GM12875 (cell line): ENCODE data around the gene CRKL.

Experiments
- H3K4me3 ChIP-seq: one replicate; pipeline ENCODE4 v1.5.1; 2011; ENCODE audit warnings: low read depth, low read length, control low read depth
- CTCF ChIP-seq: IDR thresholded peaks from 2 replicates; pipeline ENCODE4 v1.5.1; 2011; ENCODE audit warnings: low read depth, mild to moderate bottlenecking, control low read depth, inconsistent platforms, low read length, moderate library complexity, borderline replicate concordance; ENCODE audit not compliant: insufficient read depth

Gene CRKL

GRCh38 chr22:20977019-20977418 lies 59.8 kb downstream of the CRKL start:
- TF ChIP-seq CTCF: no peak
- no peak overlapping the region for H3K4me3 ChIP-seq

- no peak for TF ChIP-seq CTCF
- no peak overlapping the region for H3K4me3 ChIP-seq
Measured at GRCh38 chr22:20977516-20978170, 60.4 kb downstream of the CRKL start.

GRCh38 chr22:20978419-20978818 lies 61.2 kb downstream of the CRKL start:
- no peak for TF ChIP-seq CTCF
- H3K4me3 ChIP-seq: no peak overlapping the region

GRCh38 chr22:20979243-20979809 lies 62.1 kb downstream of the CRKL start:
- no peak overlapping the region for H3K4me3 ChIP-seq
- TF ChIP-seq CTCF: no peak

- H3K4me3 ChIP-seq: no peak overlapping the region
Measured at GRCh38 chr22:20979940-20980453, 62.8 kb downstream of the CRKL start.

GRCh38 chr22:20980523-20980922 lies 63.3 kb downstream of the CRKL start:
- H3K4me3 ChIP-seq: no peak overlapping the region
- TF ChIP-seq CTCF: no peak

More at GRCh38 chr22:20979940-20980453, 62.8 kb downstream of the CRKL start:
- TF ChIP-seq CTCF: no peak
